H1 (cell line): ENCODE results near the gene CLIP4. TPM values are rescaled to one million over a fixed set of nuclear protein-coding genes. Genes with fewer than 3 reads are reported as not detected.

Source experiments
- CTCF ChIA-PET: fragments of 300-600 bp; sonication (Branson Sonifier 250); formaldehyde crosslinking; loops from one replicate; lab custom pipeline; 2021; ENCODE audit not compliant: partially characterized antibody; lab: Charles Lee
- POLR2A ChIA-PET: fragments of 300-600 bp; sonication (Branson Sonifier 250); formaldehyde crosslinking; loops from one replicate; lab custom pipeline; 2021; ENCODE audit warnings: inconsistent platforms; ENCODE audit not compliant: partially characterized antibody; lab: Charles Lee
- DNase-seq, 2 experiments: peaks; one replicate each; pipeline versions ENCODE4 v3.0.0 to v3.0.0-alpha.2; 2010 to 2022; ENCODE audit warnings: low spot score in 2 of 2, low read depth in 1 of 2, mixed read lengths in 1 of 2
- FAIRE-seq: peaks from 2 replicates; lab custom pipeline; 2011; peaks lifted over from hg19 to GRCh38; lab: Jason Lieb, UNC
- H2AFZ ChIP-seq: 2 replicates; pipeline ENCODE4 v1.8.1; 2012; ENCODE audit warnings: low read length, inconsistent platforms
- H2AK5ac ChIP-seq: 2 replicates; pipeline ENCODE4 v1.6.1; 2013; ENCODE audit warnings: low read depth, low read length
- H2BK120ac ChIP-seq: replicated peaks from 2 replicates; pipeline ENCODE3; 2013; ENCODE audit warnings: low read depth, low read length, inconsistent platforms
- H2BK12ac ChIP-seq: 2 replicates; pipeline ENCODE4 v1.6.1; 2013; ENCODE audit warnings: low read depth, low read length
- H2BK15ac ChIP-seq: 2 replicates; pipeline ENCODE4 v1.6.1; 2013; ENCODE audit warnings: low read length
- H2BK20ac ChIP-seq: 2 replicates; pipeline ENCODE4 v1.6.1; 2013; ENCODE audit warnings: low read length
- H2BK5ac ChIP-seq: 2 replicates; pipeline ENCODE4 v1.6.1; 2013; ENCODE audit warnings: low read depth, low read length
- H3K14ac ChIP-seq: 2 replicates; pipeline ENCODE4 v1.6.1; 2013; ENCODE audit warnings: inconsistent platforms; ENCODE audit not compliant: insufficient read length
- H3K18ac ChIP-seq: 2 replicates; pipeline ENCODE4 v1.6.1; 2013; ENCODE audit warnings: low read length; ENCODE audit errors: extremely low read depth
- H3K23ac ChIP-seq: 2 replicates; pipeline ENCODE4 v1.6.1; 2013; ENCODE audit warnings: inconsistent platforms; ENCODE audit not compliant: insufficient read length
- H3K23me2 ChIP-seq: 2 replicates; pipeline ENCODE4 v1.6.1; 2013; ENCODE audit warnings: low read depth, low read length
- H3K27ac ChIP-seq: 2 replicates; pipeline ENCODE4 v1.6.1; 2011; ENCODE audit warnings: low read depth, low read length, inconsistent platforms
- H3K27me3 ChIP-seq, 4 experiments: replicated peaks in 1 of 4; 1 replicate in 1 of 4; 2 replicates in 3 of 4; pipeline versions ENCODE4 v1.6.1 to v1.8.1; 2011 to 2013; ENCODE audit warnings: low read length in 3 of 4, mild to moderate bottlenecking in 3 of 4, inconsistent platforms in 2 of 4, mixed read lengths in 2 of 4, moderate library complexity in 1 of 4; ENCODE audit not compliant: control insufficient read depth in 3 of 4, insufficient read depth in 3 of 4; ENCODE audit errors: extremely low read depth in 1 of 4
- H3K36me3 ChIP-seq, 4 experiments: 2 replicates each; pipeline versions ENCODE4 v1.6.1 to v1.8.1; 2011 to 2013; ENCODE audit warnings: mild to moderate bottlenecking in 4 of 4, low read length in 3 of 4, moderate library complexity in 2 of 4, control low read depth in 1 of 4, inconsistent platforms in 1 of 4; ENCODE audit not compliant: insufficient read depth in 4 of 4, control insufficient read depth in 2 of 4
- H3K4ac ChIP-seq: replicated peaks from 2 replicates; pipeline ENCODE3; 2013; ENCODE audit warnings: low read length, low read depth, mixed read lengths, inconsistent platforms; ENCODE audit not compliant: insufficient read length
- H3K4me1 ChIP-seq, 4 experiments: replicated peaks in 1 of 4; 1 replicate in 1 of 4; 2 replicates in 3 of 4; pipeline versions ENCODE4 v1.6.1 to v1.8.1; 2011 to 2013; ENCODE audit warnings: low read length in 3 of 4, inconsistent platforms in 2 of 4, mixed read lengths in 1 of 4; ENCODE audit not compliant: insufficient read depth in 4 of 4, control insufficient read depth in 3 of 4
- H3K4me2 ChIP-seq, 2 experiments: 2 replicates each; pipeline versions ENCODE4 v1.6.1 to v1.8.1; 2011 to 2013; ENCODE audit warnings: low read depth in 2 of 2, low read length in 2 of 2, control low read depth in 1 of 2, inconsistent platforms in 1 of 2, mild to moderate bottlenecking in 1 of 2; ENCODE audit not compliant: insufficient read depth in 1 of 2
- H3K4me3 ChIP-seq, 4 experiments: fragments of 200-600, 300-600 bp in 1 of 4; sonication (generic), shearing (Covaris generic), sonication (Bioruptor Twin) in 1 of 4; 2 replicates each; pipeline versions ENCODE4 v1.5.1 to v1.8.1; 2011 to 2016; ENCODE audit warnings: low read length in 4 of 4, low read depth in 3 of 4, control low read depth in 2 of 4, inconsistent platforms in 2 of 4, mild to moderate bottlenecking in 2 of 4, mixed read lengths in 1 of 4, moderate library complexity in 1 of 4; ENCODE audit not compliant: insufficient read depth in 2 of 4; ENCODE audit errors: extremely low read depth in 1 of 4
- H3K56ac ChIP-seq: replicated peaks from 2 replicates; pipeline ENCODE3; 2013; ENCODE audit warnings: low read depth, mild to moderate bottlenecking, mixed read lengths, low read length, inconsistent platforms; ENCODE audit not compliant: insufficient read length
- H3K79me1 ChIP-seq: 2 replicates; pipeline ENCODE4 v1.6.1; 2013; ENCODE audit warnings: low read depth, low read length, control low read depth
- H3K79me2 ChIP-seq, 2 experiments: 2 replicates each; pipeline versions ENCODE4 v1.6.1 to v1.8.1; 2012 to 2013; ENCODE audit warnings: low read length in 2 of 2, mild to moderate bottlenecking in 2 of 2, inconsistent platforms in 1 of 2; ENCODE audit not compliant: insufficient read depth in 2 of 2, control insufficient read depth in 1 of 2
- H3K9ac ChIP-seq, 4 experiments: replicated peaks in 1 of 4; 1 replicate in 1 of 4; 2 replicates in 3 of 4; pipeline versions ENCODE4 v1.6.1 to v1.8.1; 2011 to 2013; ENCODE audit warnings: low read depth in 3 of 4, low read length in 3 of 4, control low read depth in 2 of 4, mild to moderate bottlenecking in 2 of 4, moderate library complexity in 2 of 4, inconsistent platforms in 1 of 4; ENCODE audit errors: extremely low read depth in 1 of 4
- H3K9me3 ChIP-seq, 2 experiments: 2 replicates each; pipeline versions ENCODE4 v1.6.1 to v1.8.1; 2012 to 2013; ENCODE audit warnings: mild to moderate bottlenecking in 2 of 2, moderate library complexity in 2 of 2, control low read depth in 1 of 2, inconsistent platforms in 1 of 2, low read depth in 1 of 2, low read length in 1 of 2, mixed read lengths in 1 of 2; ENCODE audit not compliant: insufficient read depth in 2 of 2
- H4K20me1 ChIP-seq, 2 experiments: replicated peaks in 1 of 2; 2 replicates each; pipeline versions ENCODE3 to v1.8.1; 2011 to 2013; ENCODE audit warnings: inconsistent platforms in 2 of 2, low read length in 2 of 2, mild to moderate bottlenecking in 1 of 2; ENCODE audit not compliant: insufficient read depth in 2 of 2, control insufficient read depth in 1 of 2
- H4K5ac ChIP-seq: 2 replicates; pipeline ENCODE4 v1.6.1; 2013; ENCODE audit warnings: low read length, low read depth, mixed read lengths, inconsistent platforms; ENCODE audit not compliant: insufficient read length
- H4K8ac ChIP-seq: 2 replicates; pipeline ENCODE4 v1.8.0; 2013; ENCODE audit warnings: mild to moderate bottlenecking, moderate library complexity, low read length, inconsistent platforms; ENCODE audit not compliant: insufficient read depth; ENCODE audit errors: extremely low read depth
- H4K91ac ChIP-seq: replicated peaks from 2 replicates; pipeline ENCODE3; 2013; ENCODE audit warnings: low read length, mixed read lengths, inconsistent platforms; ENCODE audit not compliant: insufficient read length
- CEBPB ChIP-seq: IDR thresholded peaks from 2 replicates; pipeline ENCODE4 v1.6.1; 2012; ENCODE audit warnings: low read depth, low read length
- EGR1 ChIP-seq: IDR thresholded peaks from 2 replicates; pipeline ENCODE4 v1.6.1; 2011; ENCODE audit warnings: low read depth, low read length, borderline replicate concordance
- WGBS, 2 experiments: shearing (Covaris generic) in 1 of 2; methylation state at CpG; one replicate each; pipeline versions ENCODE4 v1.1.6 to v1.1.7; 2013 to 2015; ENCODE audit warnings: low lambda C conversion rate in 2 of 2, mixed read lengths in 2 of 2, inconsistent platforms in 1 of 2, low coverage in 1 of 2, missing lambda C conversion rate in 1 of 2; ENCODE audit not compliant: insufficient replicate concordance in 2 of 2, insufficient coverage in 1 of 2, insufficient read length in 1 of 2; ENCODE audit errors: extremely low coverage in 1 of 2, missing lambda C conversion rate in 1 of 2; 5-methylcytosine and 5-hydroxymethylcytosine counted together
- polyA plus RNA-seq, 7 experiments: library from polyadenylated mRNA; depleted of rRNA in 3 of 7; stranded (reverse) in 5 of 7; unstranded in 2 of 7; fragments of >200 nt in 5 of 7; fragments of 200-250 nt in 2 of 7; gene quantifications; 1 replicate in 5 of 7; 2 replicates in 1 of 7; 4 replicates in 1 of 7; pipeline versions ENCODE4 v1.2.1 to v1.2.3, GENCODE V29; 2011 to 2013; ENCODE audit warnings: missing spikeins in 2 of 7, mixed read lengths in 2 of 7
- total RNA-seq: library from RNA; stranded (reverse); fragmentation: NEBNext Ultra II Directional; extraction: Animal tissue kit (Norgen Biotek cat#: 25700); gene quantifications from 2 replicates; pipeline ENCODE4 v1.2.1, GENCODE V29; 2021

Gene CLIP4
- total and polyA plus RNA-seq, 2 of the 8 experiments (the other 6 are each of a cell fraction or from before 2014, with no cell fraction given), result 0.08 to 0.09 TPM

GRCh38 chr2:29075894-29076705 is 39.1 kb upstream of the CLIP4 start:
- Histone ChIP-seq H2AFZ (0 out of 2 replicates have a peak overlapping the region, but pooled peaks have one; percentile 38), H3K9ac (no peak overlapping the region), H2BK5ac (no peak overlapping the region), H4K5ac (no peak overlapping the region), H3K23ac (no peak overlapping the region), H4K20me1 (no peaks in the 10 kb centered on the region), H3K4me3 (no peak overlapping the region), H3K4me1 (no peaks in the 10 kb centered on the region), H2BK20ac (no peak overlapping the region), H3K9me3 (no peaks in the 10 kb centered on the region), H3K79me2 (no peaks in the 10 kb centered on the region), H4K91ac (no peak overlapping the region), H3K18ac (no peak overlapping the region), H3K27ac (no peak overlapping the region), H3K14ac (no peak overlapping the region), H3K4ac (no peak overlapping the region), H2BK12ac (no peak overlapping the region), H3K4me2 (no peak overlapping the region), H4K8ac (no peak overlapping the region), H3K27me3 (no peaks in the 10 kb centered on the region), H2AK5ac (no peak overlapping the region), H3K79me1 (no peaks in the 10 kb centered on the region), H3K36me3 (no peaks in the 10 kb centered on the region), H2BK15ac (no peak overlapping the region), H3K56ac (no peak overlapping the region), H2BK120ac (no peak overlapping the region)
- CTCF ChIA-PET, result interaction anchor here (0.7 to 1.6 kb wide), 6 partner anchors 13 to 776 kb away, joined by 3 to 5 read pairs (median 3); no protein-coding TSS in a partner anchor
- DNase-seq (peak in 1 of 2 experiments; percentile 36), FAIRE-seq (no peak)
- 87% methylated on average over 14 of the region's 14 CpGs; no CpG with 5 or more reads in 1 of the 2 experiments for WGBS, 2 experiments
- TF ChIP-seq EGR1 (no peak), CEBPB (no peak)
- TF ChIP-seq, all 59 proteins: peak for 0
- no peaks in the 10 kb centered on the region for H3K23me2 ChIP-seq
- POLR2A ChIA-PET, result no interaction called here
